GM12801 (cell line): ENCODE data around the gene ZFYVE28.

Experiments
- TF ChIP-seq, protein P1 (sequence below): IDR thresholded peaks from one replicate; pipeline ENCODE4 v1.5.1; 2011; ENCODE audit warnings: control low read depth; ENCODE audit not compliant: insufficient read length; ENCODE audit errors: extremely low read depth

ZFYVE28 gene

DNA sequence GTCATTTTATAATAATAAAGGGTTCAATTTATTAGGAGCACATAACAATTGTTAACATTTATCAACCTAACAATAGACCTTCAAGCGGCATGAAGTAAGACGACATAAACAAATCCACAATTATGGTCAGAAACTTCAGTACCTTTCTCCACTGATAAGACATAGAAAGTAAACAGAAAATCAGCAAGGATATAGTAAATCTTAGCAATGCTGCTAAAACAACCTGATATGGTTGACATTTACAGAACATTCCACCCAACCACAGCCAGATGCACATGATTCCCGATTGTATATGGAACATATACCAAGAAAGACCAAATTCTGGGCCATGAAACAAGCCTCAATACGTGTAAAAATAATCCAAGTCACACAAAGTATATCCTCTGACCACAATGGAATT, 71.3 kb downstream of the ZFYVE28 start:
- TF ChIP-seq, protein P1, sequence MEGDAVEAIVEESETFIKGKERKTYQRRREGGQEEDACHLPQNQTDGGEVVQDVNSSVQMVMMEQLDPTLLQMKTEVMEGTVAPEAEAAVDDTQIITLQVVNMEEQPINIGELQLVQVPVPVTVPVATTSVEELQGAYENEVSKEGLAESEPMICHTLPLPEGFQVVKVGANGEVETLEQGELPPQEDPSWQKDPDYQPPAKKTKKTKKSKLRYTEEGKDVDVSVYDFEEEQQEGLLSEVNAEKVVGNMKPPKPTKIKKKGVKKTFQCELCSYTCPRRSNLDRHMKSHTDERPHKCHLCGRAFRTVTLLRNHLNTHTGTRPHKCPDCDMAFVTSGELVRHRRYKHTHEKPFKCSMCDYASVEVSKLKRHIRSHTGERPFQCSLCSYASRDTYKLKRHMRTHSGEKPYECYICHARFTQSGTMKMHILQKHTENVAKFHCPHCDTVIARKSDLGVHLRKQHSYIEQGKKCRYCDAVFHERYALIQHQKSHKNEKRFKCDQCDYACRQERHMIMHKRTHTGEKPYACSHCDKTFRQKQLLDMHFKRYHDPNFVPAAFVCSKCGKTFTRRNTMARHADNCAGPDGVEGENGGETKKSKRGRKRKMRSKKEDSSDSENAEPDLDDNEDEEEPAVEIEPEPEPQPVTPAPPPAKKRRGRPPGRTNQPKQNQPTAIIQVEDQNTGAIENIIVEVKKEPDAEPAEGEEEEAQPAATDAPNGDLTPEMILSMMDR: no peak

DNA sequence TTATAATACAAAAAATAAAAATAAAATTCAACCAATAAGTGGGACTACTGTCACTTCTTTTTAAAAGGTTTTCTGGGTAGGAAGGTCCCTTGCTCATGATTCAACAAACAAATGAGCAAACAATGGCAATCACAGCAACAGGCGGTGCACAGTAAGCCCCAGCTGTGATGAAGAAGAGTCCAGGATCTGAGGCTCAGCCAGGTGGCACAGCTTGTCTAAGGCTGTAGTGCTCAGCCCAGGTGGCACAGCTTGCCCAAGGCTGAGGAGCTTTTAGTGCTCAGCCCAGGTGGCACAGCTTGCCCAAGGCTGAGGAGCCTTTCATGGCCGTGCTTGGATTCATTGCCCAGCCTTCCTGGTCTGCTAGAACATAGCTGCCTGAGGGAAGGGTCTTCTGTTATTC, 75.0 kb downstream of the ZFYVE28 start:
- TF ChIP-seq, protein P1: no peak

DNA sequence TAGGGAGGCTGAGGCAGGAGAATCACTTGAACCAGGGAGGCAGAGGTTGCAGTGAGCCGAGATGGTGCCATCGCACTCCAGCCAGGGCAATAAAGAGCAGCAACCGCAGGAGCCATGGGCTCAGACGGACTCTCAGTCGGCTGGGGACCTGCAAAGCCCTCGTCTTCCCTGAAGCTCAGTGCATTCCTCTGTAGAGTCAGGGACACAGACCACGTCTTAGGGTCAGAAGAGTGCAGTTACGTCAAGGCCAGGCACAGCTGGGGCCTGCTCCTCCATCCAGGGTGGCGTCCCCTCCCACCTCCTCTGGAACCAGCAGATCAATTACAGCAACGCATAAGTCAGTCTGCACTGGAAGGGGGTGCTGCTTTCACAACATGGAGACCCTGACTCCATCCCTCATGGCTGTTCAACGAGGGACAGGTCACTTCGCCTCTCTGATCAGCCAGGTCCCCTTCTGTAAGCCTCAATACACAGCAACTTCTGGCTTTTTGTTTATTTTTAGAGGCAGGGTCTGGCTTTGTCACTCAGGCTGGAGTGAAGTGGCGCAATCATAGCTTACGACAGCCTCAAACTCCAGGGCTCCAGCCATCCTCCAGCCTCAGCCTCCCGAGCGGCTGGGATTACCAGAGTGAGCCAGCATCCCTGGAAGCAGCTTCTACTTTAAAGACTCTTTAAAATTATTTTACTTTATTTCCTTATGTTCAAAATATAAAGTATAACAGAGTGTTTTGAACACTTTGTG, 76.4 kb downstream of the ZFYVE28 start:
- TF ChIP-seq, protein P1: no peak

DNA sequence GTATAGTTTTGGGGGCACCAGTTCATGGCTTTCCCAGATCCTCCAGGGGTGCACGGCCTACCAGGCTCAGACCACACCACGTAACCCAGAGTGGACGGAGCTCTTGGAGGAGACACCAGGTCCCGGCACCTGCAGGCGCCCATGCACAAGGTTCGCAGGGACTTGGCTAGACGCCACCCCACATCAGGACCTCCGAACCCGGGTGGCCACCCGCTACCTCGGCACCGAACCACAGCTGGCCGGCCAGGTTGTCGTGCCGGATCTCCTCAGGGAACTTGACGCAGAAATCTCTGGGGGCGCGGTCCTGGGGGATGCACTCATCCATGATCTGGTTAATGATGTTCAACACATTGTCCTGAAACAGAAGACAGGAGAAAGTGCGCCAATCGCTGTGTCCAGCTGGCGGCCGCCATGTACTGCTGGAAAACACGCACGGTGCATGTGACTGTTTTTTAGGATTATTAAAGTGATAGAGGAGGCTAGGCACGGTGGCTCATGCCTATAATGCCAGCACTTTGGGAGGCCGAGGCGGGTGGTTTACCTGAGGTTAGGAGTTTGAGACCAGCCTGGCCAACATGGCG, 77.1 kb downstream of the ZFYVE28 start:
- TF ChIP-seq, protein P1: no peak

DNA sequence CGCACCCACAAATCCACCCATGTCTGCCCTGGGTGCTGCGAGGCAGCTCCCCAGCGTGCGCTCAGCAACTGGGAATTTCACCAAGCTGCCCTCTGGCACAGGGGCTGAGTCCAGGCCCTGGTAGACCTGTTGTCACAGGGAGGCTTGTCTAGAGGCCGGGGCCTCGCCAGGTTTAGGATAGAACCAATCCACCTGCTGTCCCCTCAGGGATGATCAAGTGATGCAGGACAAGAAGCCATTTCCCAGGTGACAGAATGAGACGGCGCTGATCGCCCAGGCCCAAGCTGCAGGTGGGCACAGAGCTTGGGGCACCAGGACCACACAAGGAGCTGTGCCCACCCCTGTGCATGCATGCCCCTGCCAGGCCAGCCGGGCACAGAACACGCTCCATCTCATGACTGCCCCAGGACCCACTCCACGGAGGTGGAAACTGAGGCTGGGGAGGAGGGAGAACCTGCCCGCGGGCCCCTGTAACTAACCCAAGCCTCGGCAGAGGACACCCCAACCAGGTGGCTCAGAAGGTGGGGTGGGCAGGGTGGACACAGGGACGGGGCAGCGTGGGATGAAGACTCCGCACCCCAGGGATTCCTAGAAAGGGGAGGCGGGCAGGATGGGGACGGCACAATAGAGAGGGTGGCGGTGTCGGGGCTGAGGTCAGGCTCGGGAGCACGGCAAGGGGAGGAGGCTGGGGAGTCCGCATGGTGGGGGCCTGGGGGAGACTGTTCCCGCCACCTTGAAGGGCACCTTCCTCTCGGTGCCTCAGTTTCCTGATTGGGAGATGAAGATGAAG, 78.0 kb downstream of the ZFYVE28 start:
- TF ChIP-seq, protein P1: no peak

DNA sequence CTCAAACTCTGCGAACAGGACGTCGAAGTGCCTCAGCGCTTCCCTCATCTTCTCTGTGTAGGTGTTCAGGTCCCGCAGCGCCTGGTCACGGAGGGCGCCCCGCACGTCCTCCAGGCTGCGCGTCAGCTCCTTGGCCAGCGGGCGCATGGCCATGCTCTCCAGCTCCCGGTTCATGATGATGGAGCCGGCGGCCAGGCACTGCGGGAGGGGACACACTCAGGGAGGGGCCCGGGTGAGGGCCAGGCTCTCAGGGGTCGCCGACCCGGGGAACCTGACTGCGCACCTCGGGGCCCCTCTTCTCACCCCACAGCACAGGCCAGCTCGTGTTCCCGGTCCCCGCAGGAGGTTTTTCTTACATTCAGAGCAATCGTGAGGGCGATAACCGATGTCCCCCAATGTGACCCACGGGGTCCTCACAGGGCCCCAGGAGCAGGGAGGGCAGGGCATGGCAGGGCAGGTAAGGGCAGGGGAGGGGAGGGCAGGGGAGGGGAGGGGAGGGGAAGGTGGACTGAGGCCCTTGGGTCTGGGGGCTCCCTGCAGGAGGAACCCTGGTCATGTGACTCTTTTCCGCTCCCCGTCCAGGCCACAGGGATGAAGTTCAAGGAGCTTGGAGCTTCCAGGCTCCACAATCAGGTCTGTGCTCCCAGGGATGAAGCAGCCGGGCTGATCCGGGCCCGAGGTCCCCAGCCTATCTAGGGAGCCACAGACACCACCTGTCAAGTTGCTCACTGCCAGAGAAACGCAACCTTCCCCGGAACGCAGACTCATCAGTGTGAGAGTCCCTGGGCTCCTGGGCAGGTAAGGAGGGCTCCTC, 78.8 kb downstream of the ZFYVE28 start:
- TF ChIP-seq, protein P1: no peak
